ENCODE data around the gene RSPH6A. TPM values are rescaled to one million over a fixed set of nuclear protein-coding genes. Genes with fewer than 3 reads are reported as not detected.
A peak's percentile ranks its signal among the peaks of the same experiment; 100 is the strongest.

RSPH6A gene
- total RNA-seq, 4 donors from 2014 or later = 0.23 TPM; not detected in 3

GRCh38 chr19:45792470-45793177 lies 22.5 kb downstream of the RSPH6A start, which contains the start of gene DMWD:
DMWD (minus strand) TSS chr19:45792845; CDS start chr19:45792756, 89 bp downstream.
- peak within 1 kb of the TSS in 3 of 4 donors; percentile 86 to 95 (median 90) for H3K27ac ChIP-seq
- H3K4me1 ChIP-seq = peaks cover 3 to 27% (median 17%) of the 10 kb centered on the region in 3 donors
- peaks cover 0 to 35% of the 10 kb centered on the region in 2 donors for H3K36me3 ChIP-seq
- H3K9me3 ChIP-seq = no peaks in the 10 kb centered on the region
- ATAC-seq = peak; percentile 99
- peak within 1 kb of the TSS; percentile 51 to 88 for H3K4me3 ChIP-seq
- H3K27me3 ChIP-seq = no peaks in the 10 kb centered on the region
- WGBS, 2 donors (ENCODE audit: low coverage in 1 of 2) = 0% methylated on average over 5 of the region's 86 CpGs; no CpG with 5 or more reads in 1 of the 2 donors
- TF ChIP-seq POLR2AphosphoS5 (IDR thresholded peaks at IDR 0.05) (peak; percentile 49), CTCF (IDR thresholded peaks at IDR 0.05) (no peak), EP300 (IDR thresholded peaks at IDR 0.05) (no peak), POLR2A (IDR thresholded peaks at IDR 0.05) (peak; percentile 59 to 78)

DNA sequence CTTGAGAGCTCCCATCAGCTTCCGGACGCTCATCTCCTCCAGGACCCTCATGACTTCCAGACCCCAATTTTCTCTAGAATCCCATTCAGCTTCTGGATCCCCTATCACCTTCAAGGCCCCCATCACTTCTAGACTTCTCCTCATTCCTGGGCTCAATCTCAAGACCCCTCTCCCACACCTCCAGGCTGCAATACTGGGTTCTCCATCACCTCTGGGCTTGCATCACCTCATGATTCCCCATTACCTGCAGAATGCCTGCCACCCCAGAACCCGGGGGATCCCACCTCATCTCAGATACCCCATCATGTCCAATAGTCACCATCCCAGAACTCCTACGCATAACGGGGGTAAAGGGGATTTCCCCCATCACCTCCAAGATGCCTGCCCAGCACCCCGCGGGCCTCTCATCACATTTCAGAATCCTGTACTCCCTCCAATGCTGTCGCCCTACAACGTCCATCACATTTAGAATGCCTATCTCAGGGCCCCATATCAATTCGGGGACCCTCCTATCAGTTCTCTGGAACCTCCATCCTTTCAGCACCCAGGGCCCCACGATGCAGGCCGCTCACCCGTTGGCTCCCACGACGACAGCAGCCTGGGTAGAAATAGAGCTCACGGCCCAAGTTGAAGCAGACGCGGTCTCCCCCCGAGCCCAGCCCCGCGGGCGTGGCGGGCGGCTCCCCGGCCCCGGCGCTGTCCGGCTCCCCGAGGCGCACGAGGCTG lies 23.2 kb downstream of the RSPH6A start:
- WGBS, 2 donors (ENCODE audit: low coverage in 1 of 2) = 9 to 26% methylated on average over 6 to 10 of the region's 31 CpGs
- Histone ChIP-seq H3K4me3 (peak overlapping the region; percentile 51 to 88), H3K4me1 (peaks cover 3 to 27% (median 17%) of the 10 kb centered on the region in 3 donors), H3K27ac (peak overlapping the region in 3 of 4 donors; percentile 86 to 95 (median 90)), H3K9me3 (no peaks in the 10 kb centered on the region), H3K36me3 (peaks cover 0 to 42% of the 10 kb centered on the region in 2 donors), H3K27me3 (no peaks in the 10 kb centered on the region)
- no peak for TF ChIP-seq POLR2A (IDR thresholded peaks at IDR 0.05)
- no peak for TF ChIP-seq CTCF (IDR thresholded peaks at IDR 0.05)
- ATAC-seq = no peak

DNA sequence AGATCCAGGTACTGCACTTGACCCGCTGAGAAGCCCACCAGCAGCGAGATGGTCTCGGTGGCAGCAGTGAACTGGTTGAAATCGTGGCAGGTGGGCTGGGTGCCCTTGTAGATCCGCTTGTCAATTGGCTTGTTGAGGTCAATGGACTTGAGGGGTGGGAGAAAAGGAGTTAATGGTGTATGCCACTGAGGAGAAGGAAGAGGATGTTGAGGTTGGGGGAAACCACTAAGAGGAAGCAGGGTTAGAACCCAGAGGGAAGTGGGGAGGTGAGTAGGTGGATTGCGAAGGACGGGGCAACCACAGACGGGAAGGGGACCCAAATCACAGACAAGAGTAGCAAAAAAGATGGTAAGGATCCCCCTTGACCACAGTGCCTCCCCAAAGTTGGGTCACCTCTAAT lies 24.2 kb downstream of the RSPH6A start:
- 61 to 96% methylated on average over 5 of the region's 8 CpGs for WGBS, 2 donors (ENCODE audit: low coverage in 1 of 2)
- Histone ChIP-seq H3K27me3 (no peaks in the 10 kb centered on the region), H3K4me3 (peak overlapping the region in 1 of 2 donors; percentile 88), H3K27ac (peak overlapping the region in 1 of 4 donors; percentile 86), H3K36me3 (peaks cover 0 to 52% of the 10 kb centered on the region in 2 donors), H3K9me3 (no peaks in the 10 kb centered on the region), H3K4me1 (peaks cover 3 to 33% (median 17%) of the 10 kb centered on the region in 3 donors)
- TF ChIP-seq EP300 (IDR thresholded peaks at IDR 0.05) (no peak), POLR2AphosphoS5 (IDR thresholded peaks at IDR 0.05) (no peak)
- no peak for ATAC-seq

GRCh38 chr19:45789035-45789786 lies 25.9 kb downstream of the RSPH6A start:
- WGBS, 2 donors (ENCODE audit: low coverage in 1 of 2) = 89 to 90% methylated on average over 8 to 10 of the region's 15 CpGs
- TF ChIP-seq CTCF (IDR thresholded peaks at IDR 0.05) = no peak
- TF ChIP-seq POLR2AphosphoS5 (IDR thresholded peaks at IDR 0.05) = no peak
- no peak for TF ChIP-seq POLR2A (IDR thresholded peaks at IDR 0.05)
- TF ChIP-seq EP300 (IDR thresholded peaks at IDR 0.05) = no peak
- ATAC-seq = no peak
- H3K27ac ChIP-seq = no peak overlapping the region
- no peaks in the 10 kb centered on the region for H3K9me3 ChIP-seq
- no peaks in the 10 kb centered on the region for H3K27me3 ChIP-seq
- peaks cover 4 to 50% (median 29%) of the 10 kb centered on the region in 3 donors for H3K4me1 ChIP-seq
- H3K4me3 ChIP-seq = no peak overlapping the region
- H3K36me3 ChIP-seq = peaks cover 0 to 61% of the 10 kb centered on the region in 2 donors

DNA sequence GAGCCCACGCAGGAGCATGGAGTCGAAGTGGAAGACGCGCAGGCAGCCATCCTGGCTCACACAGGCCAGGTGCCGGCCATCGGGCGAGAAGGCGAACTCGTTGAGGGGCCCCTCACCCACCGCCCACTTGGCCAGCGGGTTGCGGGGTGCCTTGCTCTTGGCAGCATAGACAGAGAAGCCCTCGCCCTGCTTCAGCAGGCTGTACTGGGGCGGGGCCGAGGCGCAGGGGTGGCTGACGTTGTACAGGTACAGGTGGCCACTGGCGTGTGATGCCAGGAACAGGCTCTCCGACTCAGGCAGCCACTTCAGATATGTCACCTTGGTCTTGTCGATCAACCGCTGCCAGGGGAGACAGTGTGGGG lies 28.6 kb downstream of the RSPH6A start:
- H3K27ac ChIP-seq = peak overlapping the region in 3 of 4 donors; percentile 88 to 97 (median 96)
- peaks cover 8 to 62% (median 32%) of the 10 kb centered on the region in 3 donors for H3K4me1 ChIP-seq
- H3K4me3 ChIP-seq = no peak overlapping the region

More for the DNA sequence above, 28.6 kb downstream of the RSPH6A start:
- H3K27me3 ChIP-seq = no peaks in the 10 kb centered on the region
- no CpG with 5 or more reads among the region's 21 CpGs for WGBS, 2 donors (ENCODE audit: low coverage in 1 of 2)
- no peak for ATAC-seq
- no peak for TF ChIP-seq POLR2A (IDR thresholded peaks at IDR 0.05)
- TF ChIP-seq CTCF (IDR thresholded peaks at IDR 0.05) = no peak
- TF ChIP-seq POLR2AphosphoS5 (IDR thresholded peaks at IDR 0.05) = no peak
- TF ChIP-seq EP300 (IDR thresholded peaks at IDR 0.05) = no peak
- no peaks in the 10 kb centered on the region for H3K9me3 ChIP-seq
- H3K36me3 ChIP-seq = peaks cover 0 to 61% of the 10 kb centered on the region in 2 donors

All from gastroesophageal sphincter (tissue), 4 donors.